Colon (tissue), 2 donors: ENCODE results near the gene GRK5.
"Not testable (repeated sequence)": the region's sequence is repeated elsewhere in the genome, so short reads cannot be mapped to it uniquely, and the experiment has no call there.

Source experiments
- FAIRE-seq: peaks from 2 replicates; lab custom pipeline; 2012; peaks lifted over from hg19 to GRCh38; lab: Jason Lieb, UNC
- donor health status: control.
- donor health status: control.

The GRK5 gene

DNA sequence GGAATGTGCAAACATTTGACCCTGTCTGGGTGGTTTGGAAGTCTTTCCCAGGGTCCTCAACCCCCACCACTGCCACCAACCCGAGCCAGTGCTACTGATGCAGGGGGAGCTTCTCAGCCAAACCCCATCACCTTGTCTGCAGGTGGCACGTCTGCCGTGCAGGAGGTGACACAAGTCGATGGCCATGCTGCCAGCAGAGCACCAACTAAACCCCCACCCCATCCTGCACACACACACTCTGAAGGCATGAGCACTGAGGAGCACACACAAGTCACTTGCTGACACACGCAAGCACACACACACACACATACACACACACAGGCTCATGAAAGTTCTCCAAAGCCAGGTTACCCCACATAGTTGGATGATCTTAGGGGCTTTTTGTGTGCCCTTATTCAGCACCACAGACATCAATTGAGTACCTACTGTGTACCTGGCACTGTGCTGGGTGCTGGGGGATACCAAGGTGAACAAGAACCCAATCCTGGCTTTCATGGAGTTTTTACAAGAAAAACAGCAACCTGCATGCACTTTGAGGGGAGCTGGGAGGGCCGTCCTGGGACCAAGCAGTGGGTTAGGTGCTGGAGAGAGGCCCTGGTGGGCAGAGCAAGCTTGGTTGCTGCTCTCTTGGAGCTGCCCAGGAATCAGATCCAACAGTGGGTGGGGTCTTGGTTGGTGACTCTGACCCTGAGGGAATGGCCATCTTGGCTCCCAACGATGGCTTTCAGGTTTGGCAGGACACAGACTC, 216.3 kb downstream of the GRK5 start:
- no peak for FAIRE-seq

DNA sequence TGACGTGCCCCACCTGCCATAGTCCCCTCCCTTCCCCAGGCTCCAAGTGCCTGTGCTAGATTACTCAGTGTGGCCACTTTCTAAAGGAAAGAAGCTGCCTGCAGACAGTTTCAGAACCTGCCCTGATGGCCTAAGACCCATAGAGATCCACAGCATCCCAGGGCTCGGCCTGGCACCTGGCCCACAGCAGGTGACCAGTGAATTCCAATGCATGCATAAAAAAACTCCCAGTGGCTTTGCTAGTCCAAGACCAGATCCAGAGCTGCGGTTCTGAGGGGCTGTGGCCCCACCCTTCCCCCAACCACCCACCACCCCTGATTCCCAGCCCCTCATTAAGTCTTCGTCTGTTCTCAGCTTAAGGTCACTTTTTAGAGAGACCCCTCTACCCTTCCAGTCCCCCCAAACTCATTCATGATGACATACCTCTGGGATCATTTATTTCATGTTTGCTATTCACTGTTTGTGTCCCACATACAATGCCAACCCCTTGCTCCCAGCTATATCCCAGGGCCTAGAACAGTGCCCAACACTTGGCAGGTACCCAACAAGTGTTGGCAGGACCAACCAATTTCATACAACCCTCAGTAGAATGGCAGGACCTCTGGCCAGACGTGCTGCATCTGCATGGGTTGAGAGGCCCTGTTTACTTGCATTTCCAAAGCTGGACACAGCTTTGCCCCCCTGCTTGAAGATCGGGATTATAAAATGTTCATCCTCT, 217.0 kb downstream of the GRK5 start:
- no peak for FAIRE-seq

DNA sequence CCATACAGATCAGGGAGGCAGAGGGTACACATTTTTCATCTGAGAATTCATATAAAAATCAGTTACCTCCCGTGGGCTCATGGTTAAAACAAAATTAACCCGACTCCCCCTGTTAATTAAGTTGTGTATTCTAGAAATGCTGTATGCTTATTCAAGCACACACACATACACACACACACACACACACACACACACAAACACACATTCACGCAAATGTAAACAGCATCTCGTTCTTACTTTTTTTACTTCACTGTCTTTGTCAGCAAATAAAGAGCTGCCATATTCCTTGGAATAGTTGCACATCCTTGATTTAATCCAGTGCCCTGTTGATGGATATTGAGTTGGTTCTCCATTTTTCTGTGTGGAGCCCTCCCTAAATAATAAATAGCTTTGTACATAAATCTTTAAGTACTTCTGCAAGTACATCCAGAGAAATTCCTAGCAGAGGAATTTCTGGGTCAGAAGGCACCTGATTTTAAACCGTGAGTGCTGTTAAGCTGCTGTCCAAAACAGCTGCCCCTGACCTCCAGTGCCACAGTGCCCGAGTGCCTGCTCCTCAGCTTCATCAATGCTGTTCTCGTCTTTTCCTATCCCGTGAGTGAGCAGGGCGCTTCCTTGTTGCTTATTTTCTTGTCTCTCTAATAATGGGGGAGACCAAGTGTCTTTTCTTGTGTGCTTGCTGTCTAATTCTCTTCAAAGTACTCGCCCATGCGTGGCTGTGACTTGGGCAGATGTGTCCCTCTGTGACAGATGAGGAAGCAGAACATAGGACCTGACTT, 217.9 kb downstream of the GRK5 start:
- FAIRE-seq: no peak

DNA sequence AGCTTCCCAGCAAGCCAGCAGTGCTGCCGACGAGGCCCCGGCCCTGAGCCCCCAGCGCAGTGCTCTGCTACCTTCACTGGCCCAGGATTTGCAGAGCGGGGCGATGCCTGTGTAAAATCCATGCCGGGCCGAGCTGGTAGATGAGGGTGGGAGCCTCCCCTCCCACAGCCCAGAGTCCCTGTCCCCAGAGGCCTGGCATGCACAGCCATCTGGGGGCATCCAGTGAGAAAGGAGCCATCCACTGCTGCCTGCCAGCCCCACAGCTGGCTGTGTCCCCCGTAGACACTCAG, 218.5 kb downstream of the GRK5 start:
- no peak for FAIRE-seq

DNA sequence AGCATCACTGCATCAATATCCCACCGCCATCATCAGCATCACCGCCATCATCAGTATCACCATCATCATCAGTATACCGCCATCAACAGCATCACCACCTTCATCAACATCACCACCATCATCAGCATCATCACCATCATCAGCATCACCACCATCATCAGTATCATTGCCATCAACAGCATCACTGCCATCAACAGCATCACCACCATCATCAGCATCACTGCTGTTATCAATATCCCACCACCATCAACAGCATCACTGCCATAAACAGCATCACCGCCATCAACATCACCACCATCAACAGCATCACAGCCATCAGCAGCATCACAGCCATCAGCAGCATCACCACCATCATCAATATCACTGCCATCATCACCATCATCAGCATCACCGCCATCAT, 219.3 kb downstream of the GRK5 start:
- no peak for FAIRE-seq

DNA sequence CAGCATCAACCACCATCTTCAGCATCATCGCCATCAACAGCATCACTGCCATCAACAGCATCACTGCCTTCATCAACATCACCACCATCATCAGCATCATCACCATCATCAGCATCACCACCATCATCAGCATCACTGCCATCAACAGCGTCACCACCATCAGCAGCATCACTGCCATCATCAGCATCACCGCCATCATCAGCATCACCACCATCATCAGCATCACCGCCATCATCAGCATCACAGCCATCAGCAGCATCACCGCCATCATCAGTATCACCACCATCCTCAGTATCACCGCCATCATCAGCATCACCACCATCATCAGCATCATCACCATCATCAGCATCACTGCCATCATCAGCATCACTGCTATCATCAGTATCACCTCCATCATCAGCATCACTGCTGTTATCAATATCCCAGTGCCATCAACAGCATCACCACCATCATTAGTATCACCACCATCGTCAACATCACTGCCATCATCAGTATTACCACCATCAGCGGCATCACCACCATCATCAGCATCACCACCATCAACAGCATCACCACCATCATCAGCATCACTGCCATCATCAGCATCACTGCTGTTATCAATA, 220.0 kb downstream of the GRK5 start:
- FAIRE-seq: no peak

DNA sequence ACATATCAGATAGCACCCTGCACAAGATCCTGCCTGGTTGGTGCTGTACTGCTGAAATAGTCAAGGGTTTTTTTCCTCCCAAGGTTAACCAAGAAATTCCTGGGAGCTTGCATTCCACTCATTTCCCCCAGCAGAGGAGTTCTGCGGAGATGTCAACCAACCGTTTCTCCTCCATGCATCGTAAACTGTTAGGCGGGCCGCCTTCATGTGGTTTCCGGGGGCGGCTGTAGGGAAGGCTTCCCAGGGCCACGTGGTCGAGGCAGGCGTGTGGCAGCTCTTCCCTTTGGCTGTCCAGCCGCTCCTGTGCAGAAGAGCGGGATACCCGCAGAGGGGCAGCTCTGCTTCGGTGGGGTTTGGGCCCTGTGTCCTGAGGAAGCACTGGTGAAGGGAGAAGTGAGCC, 221.4 kb downstream of the GRK5 start:
- FAIRE-seq: no peak

DNA sequence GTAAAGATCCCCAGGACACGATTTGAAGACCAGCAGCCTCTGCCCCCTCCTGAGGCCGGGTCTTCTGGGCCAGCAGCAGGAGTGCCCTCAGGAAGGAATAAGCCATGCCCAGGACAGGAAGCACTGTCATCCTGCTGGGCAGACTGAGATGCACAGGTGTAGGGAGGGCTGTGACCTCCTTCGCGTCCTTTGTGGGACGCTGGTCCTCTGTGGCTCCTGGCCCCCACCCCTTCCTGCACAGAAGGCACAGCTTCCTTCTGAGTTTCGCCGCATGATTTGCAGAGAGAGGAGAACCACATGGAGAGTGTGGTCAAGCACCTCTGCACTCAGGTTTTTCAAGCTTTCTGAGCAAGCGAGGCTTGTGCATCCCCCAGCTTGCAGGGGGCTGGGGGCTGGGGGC, 222.4 kb downstream of the GRK5 start:
- no peak for FAIRE-seq

DNA sequence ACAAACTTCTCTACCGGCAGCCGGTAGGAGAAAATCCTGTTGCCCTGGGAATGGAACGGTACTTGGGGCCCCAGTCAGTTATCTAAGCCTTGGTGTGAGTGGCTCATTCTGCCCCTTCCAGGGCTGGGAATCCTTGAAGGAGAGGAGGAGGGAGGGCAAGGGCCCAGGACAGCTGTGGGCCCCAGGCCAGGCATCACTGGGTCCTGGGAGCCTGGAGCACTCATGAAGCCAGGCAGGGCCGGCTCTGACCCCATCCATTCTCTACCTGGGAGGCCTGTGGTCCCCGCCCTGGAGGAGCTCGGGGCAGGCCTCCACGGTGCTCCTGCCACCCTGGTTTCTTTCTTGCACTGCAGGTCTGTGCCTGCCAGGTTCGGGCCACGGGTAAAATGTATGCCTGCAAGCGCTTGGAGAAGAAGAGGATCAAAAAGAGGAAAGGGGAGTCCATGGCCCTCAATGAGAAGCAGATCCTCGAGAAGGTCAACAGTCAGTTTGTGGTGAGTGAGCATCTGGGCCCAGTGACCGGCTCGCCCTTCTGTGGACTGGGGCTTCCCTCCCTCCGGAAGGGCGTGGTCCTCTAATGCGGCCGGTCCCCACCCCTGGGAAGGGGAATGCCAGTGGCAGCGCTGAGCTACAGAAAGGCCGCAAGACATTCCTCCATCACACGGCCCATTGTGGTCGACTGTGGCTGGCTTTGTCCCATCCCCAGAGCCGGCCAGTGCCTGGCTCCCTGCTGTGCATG, 223.8 kb downstream of the GRK5 start:
- FAIRE-seq: no peak

DNA sequence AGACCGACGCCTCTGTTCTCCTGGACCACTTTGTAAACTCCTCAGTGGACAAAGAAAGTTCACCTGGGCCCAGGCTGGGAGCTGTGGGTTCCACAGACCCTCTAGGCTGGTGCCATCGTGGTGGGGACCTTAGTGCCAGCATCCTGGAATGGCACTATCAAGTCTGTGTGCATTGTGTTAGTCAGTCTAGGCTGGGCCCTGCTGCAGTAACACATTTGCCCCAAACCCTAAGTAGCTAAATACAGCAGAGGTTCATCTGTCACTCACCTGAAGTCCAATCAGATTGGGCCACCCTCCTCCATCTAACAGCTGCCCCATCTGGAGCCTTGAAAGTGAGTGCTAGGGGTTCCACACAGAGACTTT, 224.4 kb downstream of the GRK5 start:
- FAIRE-seq: no peak

DNA sequence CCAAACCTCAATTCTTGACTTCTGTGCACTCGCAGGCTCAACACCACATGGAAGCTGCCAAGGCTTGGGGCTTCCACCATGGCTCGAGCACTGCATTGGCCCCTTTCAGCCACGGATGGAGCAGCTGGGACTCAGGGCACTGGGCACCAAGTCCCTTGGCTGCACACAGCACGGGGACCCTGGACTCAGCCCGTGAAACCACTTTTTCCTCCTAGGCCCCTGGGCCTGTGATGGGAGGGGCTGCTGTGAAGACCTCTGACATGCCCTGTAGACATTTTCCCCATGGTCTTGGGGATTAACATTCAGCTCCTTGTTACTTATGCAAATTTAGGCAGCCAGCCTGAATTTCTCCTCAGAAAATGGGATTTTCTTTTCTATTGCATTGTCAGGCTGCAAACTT, 227.6 kb downstream of the GRK5 start:
- FAIRE-seq: not testable (repeated sequence)

DNA sequence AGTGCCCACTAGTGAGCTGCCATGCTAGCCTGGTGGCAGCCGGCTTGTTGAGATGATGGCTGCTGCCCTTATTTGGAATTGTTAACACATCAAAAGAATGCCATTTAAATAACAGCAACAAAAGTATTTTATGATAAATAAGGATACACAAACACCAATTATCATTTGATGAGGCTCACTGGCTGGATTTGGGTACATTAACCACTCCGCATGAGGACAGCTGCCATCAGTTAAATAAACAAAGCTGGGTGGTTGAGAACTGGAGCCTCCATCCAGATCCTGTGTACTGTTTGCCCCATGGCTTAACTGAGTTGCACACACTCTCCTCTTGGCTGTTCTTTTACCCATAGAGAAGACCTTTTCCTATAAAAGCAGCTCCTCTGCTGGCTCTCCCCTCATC, 231.3 kb downstream of the GRK5 start:
- no peak for FAIRE-seq

DNA sequence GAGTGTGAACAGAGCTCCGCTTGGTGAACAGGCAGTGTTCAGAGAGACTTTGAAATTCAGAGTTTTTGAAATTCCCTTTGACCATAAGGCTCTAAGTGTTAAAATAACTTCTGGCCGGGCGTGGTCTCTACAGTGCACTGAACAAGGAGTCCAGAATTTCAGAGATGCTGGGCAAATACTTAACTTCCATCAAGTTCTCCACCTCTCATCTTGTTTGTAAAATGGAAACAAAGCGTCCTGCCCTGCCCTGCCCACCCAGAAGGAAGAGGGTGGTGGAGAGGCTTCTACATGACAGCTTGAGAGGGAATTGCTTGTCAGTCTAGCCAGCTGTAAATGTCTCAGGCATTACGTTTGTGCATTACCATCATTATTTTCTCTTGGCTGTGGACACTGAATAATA, 232.6 kb downstream of the GRK5 start:
- no peak for FAIRE-seq

DNA sequence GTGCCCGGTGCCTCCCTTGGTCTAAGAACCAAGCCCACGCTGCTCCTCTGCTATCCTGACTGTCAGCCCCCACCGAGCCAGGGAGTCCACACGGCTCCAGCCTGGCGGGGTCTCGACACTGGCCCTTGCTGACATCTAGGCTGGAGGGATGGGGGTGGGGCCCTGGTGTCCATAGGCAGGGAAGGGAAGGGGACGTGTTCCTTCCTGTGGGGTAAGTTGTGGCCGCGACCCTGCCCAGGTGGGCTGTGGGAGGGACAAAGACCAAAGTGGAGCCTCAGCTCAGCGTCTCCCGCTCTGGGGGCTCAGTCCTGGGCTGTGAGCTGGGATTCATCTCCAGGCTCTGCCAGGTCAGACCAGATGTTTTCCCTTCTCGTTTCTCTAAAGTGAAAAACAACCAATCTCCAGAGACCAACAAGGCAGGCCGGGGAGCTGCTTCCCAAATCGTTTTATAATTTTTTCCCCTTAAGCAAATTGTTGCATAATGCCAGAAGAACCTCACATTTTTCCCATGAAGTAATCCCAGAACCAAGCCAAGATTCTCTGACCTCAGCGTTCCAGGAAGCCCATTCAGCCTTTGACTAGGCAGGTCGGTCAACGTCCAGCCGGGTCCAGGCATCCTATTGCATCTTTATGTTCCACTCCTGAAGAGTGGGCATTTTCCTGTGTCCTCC, 233.9 kb downstream of the GRK5 start:
- no peak for FAIRE-seq

DNA sequence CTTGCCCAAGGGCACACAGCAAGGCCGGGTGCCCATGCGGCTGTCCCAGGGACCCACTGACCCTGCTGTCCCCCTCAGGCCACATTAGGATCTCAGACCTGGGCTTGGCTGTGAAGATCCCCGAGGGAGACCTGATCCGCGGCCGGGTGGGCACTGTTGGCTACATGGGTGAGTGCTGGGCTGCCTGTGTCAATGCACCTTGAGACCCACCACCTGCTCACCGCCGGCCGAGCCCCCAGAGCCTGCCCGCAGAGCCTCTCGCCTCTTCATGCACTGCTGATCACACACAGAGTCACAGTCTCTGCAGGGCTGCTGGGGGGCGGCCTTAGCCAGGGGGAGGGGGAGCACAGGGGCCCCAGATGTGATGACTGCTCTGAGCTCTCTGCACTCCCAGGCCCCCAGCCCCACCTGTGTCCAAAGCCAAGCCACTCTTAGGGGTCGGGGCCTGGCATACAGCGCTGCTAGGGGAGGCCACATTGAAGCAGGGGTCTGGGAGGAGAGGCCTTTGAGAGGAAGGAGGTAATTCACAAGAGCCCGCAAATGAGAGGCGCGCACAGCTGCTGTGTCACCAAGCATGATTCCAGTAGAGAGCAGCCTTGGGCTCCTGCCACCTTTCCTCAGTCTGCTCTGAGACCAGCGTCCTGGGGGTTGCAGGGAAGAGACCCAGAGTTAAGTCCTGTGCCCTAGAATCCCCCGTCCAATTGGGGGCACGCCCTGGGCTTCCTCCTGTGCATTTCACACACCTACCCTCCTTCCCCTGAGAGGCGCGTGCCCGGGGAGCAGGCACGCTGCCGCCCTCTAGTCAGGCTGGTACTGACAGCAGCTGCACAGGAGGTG, 234.8 kb downstream of the GRK5 start:
- no peak for FAIRE-seq

DNA sequence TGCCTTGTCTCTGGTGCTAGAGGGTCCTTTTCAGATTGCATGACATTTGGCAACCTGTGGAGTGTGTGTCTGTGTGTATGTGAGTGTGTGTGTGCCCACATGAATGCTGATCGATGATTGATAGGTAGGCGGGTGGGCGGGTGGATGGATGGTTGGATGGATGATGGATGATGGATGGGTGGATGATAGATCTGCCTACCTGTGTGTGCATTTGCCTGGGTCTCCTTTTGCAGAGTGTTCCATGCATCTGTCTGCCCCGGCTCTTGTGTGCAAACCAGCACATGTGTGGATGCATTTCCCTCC, 235.3 kb downstream of the GRK5 start:
- FAIRE-seq: no peak

DNA sequence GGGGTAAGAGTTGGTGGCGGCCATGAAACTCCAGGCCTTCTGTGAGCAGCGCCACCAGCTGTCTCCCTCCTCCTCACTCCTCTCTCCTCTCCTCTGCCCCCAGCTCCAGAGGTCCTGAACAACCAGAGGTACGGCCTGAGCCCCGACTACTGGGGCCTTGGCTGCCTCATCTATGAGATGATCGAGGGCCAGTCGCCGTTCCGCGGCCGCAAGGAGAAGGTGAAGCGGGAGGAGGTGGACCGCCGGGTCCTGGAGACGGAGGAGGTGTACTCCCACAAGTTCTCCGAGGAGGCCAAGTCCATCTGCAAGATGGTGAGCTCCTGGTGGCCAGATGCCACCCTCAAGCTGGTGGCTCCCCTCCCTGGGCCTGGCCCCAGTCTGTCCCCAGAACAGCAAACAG, 236.1 kb downstream of the GRK5 start:
- no peak for FAIRE-seq

DNA sequence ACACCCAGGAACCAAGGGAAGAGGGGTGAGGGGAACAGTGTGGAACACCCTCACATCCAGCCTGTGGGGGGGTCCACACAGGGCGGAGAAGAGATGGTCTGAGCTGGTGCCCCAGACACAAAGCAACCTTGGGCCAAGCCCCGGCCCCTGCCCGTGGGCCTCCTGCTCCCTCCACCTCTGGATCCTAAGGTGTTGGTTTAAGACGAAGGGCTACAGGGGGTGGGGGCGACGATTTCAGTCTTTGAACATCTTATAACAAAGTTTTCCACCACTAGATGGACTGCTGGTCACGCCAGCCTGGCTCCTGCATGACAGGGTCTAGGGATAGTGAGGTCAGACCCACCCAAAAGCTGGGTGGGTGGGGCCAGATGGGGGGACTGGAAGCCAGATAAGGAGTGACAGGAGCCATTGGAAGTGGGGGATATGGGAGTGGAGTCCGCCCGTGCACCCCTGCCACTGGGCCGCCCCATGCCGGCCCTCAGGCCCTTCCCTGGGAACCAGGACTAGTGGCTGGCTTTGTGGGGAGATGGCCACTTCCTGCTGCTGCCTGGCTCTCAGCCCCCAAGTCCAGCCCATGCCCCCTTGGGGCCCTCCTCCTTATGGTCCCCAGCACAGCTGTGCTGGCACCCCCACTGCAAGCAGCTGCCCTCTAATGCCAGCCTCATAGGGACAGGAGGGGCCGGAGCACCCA, 236.7 kb downstream of the GRK5 start:
- FAIRE-seq: no peak

DNA sequence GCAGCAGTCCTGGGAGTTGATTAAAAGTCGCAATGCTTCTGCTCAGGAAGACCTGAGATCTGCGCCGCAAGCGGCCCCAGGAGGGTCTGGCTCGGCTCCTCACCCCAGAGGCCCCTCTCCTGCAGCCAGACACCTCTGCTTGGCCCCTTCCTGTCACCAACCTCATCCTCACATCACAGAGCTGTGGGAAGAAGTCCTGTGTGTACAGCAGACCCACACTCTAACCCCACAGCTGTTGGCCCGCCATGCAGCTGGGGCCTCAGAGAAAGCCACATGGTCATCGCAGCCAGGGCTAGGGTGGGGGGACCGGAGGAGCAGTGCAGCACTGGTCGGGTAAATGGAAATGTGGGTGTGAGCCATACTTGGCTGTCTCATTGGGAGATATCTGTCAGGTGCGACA, 237.5 kb downstream of the GRK5 start:
- no peak for FAIRE-seq

DNA sequence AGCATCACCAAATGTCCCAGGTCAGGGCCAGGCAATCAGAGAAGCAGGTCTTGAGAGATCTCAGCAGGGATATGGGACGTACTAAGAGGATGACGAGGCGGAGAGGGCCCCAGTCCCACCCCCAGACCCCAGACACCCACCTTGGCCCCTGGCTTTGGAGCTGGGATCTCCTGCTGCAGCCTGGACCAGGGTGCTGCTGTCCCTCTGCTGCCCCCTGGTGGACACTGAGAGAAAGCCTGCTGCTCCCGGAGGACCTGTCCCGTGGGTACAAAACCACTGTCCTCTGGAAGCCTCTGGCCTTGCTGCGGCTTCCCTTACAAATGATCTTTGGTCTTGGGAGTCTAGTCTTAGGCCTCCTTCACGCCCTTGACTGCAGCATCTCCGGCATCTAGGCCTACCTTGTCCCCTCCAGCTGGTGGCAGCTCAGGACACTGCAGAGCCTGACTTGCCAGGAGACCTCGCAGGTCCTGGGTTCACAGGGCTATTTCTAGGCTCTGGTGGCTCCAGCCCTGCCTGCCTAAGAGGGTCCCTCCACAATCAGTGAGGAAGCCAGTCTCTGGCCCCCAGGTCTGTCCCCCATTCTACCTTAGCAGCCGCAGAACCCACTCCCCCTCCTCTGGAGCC, 238.1 kb downstream of the GRK5 start:
- no peak for FAIRE-seq
